GM18502 (cell line): ENCODE results near the gene TAF1.
"Not testable (repeated sequence)": the region's sequence is repeated elsewhere in the genome, so short reads cannot be mapped to it uniquely, and the experiment has no call there.

Experiments used
- ATAC-seq: cut with Tn5 transposase; IDR thresholded peaks from one replicate; pipeline ENCODE4 v1.9.1; 2021; ENCODE audit warnings: mild to moderate bottlenecking; ENCODE audit not compliant: unreplicated experiment, poor library complexity

The TAF1 gene

DNA sequence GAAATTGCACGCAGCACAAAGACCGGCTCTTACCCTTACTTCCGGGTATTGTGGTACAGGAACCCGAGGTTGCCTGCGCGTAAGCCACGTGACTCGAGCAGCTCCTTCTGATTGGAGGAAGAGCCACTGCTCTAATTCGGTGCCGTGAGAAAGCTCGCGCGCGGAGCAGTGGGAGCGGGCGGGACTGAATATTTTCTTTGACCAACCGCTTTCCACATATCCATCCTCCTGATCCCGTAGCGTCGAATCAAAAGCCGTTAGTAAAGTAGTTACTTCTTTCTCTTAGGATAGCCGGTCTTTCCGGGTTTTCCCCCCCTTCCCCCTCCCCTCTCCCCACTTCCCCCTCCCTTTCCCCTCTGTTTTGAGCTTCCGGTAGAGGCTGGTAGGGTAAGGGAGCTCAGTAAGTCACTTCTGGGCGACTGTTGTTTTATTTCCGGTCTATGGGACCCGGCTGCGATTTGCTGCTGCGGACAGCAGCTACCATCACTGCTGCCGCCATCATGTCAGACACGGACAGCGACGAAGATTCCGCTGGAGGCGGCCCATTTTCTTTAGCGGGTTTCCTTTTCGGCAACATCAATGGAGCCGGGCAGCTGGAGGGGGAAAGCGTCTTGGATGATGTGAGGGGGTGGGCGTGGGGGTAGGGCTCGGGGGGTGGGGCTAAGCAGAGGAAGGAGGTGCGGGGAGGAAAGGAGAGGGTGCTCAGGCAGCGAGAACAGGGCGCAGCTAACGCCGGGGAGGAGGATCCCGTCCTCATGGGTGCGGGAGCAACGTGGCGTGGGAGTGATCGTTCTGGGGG lies at the start of gene TAF1:
TAF1 (plus strand) TSS at position 483 of the 799 bp plus-strand sequence; CDS start at position 501, 18 bp downstream.
- peak; percentile 86 for ATAC-seq

GRCh38 chrX:71316959-71317358 lies 49.2 kb upstream of the TAF1 start:
- not testable (repeated sequence) for ATAC-seq

GRCh38 chrX:71320126-71320525 lies 46.0 kb upstream of the TAF1 start:
- ATAC-seq, result no peak

- no peak for ATAC-seq
Observed at GRCh38 chrX:71321731-71322130, 44.4 kb upstream of the TAF1 start.

DNA sequence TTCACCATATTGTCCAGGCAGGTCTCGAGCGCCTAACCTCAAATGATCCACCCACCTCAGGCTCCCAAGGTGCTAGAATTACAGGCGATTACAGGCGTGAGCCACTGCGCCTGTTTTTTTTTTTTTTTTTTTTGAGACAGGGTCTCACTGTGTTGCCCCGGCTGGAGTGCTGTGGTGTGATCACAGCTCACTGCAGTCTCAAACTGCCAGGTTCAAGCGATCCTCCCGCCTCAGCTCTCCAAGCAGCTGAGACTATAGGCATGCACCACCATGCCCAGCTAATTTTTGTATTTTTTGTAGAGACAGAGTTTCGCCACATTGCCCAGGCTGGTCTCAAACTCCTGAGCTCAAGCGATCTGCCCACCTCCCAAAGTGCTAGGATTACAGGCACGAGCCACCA lies 41.7 kb upstream of the TAF1 start:
- not testable (repeated sequence) for ATAC-seq

DNA sequence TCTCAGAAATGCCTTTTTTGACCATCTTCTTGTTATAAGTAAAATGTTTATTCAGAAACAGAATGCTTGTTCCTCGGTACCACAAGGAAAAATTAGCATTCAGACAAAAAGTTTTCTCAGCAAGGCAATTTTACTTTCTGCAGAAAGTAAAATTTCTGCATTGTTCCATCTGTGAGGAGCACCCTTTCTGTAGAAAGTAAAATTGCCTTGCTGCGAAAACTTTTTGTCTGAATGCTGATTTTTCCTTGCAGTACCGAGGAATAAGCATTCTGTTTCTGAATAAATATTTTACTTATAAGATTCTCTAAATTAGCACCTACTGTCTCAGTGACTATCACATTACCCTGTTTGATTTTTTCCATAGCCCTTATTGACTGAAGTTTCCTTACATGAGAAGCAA lies 39.8 kb upstream of the TAF1 start:
- ATAC-seq, result no peak

DNA sequence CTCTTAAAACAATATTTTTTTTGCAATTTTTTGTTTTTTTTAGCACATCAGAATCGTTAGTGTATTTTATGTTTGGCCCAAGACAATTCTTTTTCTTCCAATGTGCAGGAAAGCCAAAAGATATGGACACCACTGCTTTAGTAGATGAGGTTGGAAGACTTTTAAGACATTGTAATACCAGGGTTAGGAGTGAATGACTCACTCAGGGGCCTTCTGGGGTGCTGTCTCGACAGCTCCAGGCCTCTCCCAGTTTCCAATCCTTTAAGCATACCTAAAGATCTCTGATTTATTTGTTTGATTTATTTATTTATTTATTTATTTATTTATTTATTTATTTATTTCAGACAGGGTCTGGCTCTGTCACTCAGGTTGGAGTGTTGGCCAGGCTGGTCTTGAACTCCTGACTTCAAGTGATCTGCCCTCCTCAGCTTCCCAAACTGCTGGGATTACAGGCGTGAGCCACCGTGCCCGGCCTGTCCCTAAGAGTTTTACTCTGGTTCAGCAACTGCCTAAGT lies 16.9 kb upstream of the TAF1 start:
- ATAC-seq, result not testable (repeated sequence)

DNA sequence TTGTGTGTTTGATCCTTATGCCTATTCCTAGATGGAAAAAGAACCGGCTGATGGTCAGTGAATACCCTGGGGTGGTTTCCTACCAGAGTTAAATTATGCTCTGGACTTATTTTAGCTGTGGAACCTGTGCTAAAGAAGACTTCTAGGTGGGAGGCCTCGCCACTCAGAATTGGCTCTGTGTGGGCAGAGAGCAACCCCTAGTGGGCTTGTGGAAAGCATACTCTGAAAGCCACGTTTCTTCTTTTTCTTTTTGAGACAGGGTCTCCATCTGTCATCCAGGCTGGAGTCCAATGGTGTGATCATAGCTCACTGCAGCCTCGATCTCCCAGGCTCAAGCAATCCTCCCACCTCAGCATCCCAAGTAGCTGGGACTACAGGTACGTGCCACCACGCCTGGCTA lies 16.3 kb upstream of the TAF1 start:
- not testable (repeated sequence) for ATAC-seq

GRCh38 chrX:71352439-71352838 lies 13.7 kb upstream of the TAF1 start:
- not testable (repeated sequence) for ATAC-seq

DNA sequence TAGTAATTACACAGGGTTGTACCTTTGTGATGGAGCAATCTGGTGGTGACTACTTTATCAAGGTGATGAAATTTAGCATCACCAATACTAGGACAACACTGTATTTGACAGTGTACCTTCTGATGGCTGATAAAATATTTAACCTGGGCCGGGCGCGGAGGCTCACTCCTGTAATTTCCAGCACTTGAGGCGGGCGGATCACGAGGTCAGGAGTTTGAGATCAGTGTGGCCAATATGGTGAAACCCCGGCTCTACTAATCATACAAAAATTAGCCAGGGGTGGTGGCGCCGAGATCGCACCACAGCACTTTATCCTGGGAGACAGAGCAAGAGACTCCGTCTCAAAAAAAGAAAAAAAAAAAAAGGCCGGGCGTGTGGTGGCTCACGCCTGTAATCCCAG lies 1.9 kb upstream of the TAF1 start:
- no peak for ATAC-seq

- ATAC-seq, result peak; percentile 9
Observed at GRCh38 chrX:71365356-71365874, 742 bp upstream of the TAF1 start.

DNA sequence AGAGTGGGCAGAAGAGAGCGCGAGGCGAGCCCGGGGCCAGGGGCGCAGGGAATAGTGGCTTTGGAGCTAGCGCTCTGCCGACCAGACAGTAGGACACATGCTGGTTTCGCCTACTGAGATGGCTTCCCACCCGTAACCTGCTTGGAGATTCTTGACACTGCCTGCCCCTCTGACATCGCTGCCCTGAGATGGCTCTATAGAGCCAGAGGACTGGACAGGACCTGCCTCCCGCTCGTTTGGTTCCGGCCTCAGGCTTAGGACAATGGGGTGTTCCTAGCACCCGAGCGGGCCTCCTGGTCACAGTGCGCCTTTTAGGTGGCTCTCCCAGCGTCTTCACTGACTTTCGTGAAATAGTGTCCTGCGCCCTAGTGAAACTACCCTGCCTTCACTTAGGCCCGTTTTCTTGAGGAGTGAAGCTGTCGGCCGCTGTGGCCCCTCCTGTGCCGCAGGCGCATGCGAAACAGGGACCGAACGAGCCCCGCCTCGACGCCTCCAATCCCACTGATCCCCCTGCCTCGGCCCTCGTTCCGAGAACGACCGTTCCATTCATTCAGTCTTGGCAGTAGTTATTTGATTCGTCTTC lies 608 bp downstream of the TAF1 start:
- peak; percentile 17 for ATAC-seq

DNA sequence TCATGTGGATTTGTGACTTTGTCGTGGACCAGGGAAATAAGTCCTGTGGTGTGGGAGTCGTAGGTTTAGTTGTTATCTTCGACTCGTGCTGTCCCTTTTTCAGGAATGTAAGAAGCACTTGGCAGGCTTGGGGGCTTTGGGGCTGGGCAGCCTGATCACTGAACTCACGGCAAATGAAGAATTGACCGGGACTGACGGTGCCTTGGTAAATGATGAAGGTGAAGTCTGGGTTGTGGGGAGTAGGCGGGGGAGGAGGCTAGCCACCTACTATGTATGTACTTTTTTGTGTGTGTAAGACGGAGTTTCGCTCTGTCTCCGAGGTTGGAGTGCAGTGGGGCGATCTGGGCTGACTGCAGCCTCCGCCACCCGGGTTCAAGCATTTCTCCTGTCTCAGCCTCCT lies 1.2 kb downstream of the TAF1 start:
- no peak for ATAC-seq

- no peak for ATAC-seq
Observed at GRCh38 chrX:71372388-71372787, 6.2 kb downstream of the TAF1 start.

DNA sequence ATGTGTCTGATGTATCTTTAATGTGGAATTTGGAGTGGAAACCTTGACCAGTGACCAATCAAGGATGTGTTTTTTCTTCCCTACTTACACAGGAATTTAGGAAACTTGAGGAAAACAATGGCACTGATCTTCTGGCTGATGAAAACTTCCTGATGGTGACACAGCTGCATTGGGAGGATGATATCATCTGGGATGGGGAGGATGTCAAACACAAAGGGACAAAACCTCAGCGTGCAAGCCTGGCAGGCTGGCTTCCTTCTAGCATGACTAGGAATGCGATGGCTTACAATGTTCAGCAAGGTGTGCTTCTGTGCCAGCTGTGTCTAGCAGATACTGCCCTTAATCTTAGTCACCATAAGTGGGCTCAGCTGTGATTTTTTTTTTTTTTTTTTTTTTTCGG lies 12.6 kb downstream of the TAF1 start:
- no peak for ATAC-seq

DNA sequence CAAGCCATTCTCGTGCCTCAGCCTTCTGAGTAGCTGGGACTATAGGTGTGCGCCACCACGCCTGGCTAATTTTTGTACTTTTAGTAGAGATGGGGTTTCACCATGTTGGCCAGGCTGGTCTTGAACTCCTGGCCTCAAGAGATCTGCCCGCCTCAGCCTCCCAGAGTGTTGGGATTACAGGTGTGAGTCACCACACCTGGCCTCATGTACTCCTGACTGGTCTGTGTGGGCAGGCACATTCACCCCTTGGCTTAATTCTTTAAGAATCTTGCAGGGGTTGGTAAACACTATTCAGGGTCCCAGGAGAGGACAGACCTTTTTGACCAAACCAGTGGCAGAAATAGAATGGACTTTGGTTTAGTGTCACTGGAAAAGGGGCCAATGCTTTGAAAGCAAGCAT lies 25.6 kb downstream of the TAF1 start:
- not testable (repeated sequence) for ATAC-seq

DNA sequence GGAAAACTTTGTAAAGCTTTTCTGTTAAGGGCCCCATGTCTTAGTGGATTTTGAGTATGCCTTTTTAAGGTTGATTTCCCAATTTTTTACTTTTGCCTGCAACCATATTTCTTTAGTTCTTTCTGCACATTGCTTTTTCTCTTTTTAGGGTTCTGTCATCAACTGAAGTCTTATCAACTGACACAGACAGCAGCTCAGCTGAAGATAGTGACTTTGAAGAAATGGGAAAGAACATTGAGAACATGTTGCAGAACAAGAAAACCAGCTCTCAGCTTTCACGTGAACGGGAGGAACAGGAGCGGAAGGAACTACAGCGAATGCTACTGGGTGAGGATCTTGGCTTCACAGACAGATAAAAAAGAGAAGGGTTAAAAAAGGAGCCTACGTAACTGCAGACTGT lies 27.8 kb downstream of the TAF1 start:
- ATAC-seq, result no peak

- no peak for ATAC-seq
Observed at GRCh38 chrX:71396576-71396975, 30.4 kb downstream of the TAF1 start.

GRCh38 chrX:71400710-71401109 lies 34.6 kb downstream of the TAF1 start:
- no peak for ATAC-seq

GRCh38 chrX:71416260-71416659 lies 50.1 kb downstream of the TAF1 start:
- ATAC-seq, result not testable (repeated sequence)

- ATAC-seq, result no peak
Observed at GRCh38 chrX:71420686-71421085, 54.5 kb downstream of the TAF1 start.
